ENCODE measurements around the gene CCL20.

DNA sequence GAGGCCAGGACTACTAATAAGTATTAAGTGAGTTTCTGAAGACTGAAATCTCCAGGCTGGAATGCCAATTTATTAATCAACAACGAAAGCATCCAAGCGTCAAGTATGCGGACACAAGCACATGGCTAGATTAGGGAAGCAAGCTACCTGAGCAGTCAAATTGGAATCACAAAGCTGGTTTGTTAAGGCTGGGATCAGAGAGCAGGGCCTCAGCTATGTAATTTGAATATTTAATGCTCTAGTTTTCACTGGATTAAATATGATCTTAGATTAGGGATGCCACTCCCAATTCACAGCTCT is 5.7 kb downstream of the CCL20 start:
- TF ChIP-seq, protein P1, sequence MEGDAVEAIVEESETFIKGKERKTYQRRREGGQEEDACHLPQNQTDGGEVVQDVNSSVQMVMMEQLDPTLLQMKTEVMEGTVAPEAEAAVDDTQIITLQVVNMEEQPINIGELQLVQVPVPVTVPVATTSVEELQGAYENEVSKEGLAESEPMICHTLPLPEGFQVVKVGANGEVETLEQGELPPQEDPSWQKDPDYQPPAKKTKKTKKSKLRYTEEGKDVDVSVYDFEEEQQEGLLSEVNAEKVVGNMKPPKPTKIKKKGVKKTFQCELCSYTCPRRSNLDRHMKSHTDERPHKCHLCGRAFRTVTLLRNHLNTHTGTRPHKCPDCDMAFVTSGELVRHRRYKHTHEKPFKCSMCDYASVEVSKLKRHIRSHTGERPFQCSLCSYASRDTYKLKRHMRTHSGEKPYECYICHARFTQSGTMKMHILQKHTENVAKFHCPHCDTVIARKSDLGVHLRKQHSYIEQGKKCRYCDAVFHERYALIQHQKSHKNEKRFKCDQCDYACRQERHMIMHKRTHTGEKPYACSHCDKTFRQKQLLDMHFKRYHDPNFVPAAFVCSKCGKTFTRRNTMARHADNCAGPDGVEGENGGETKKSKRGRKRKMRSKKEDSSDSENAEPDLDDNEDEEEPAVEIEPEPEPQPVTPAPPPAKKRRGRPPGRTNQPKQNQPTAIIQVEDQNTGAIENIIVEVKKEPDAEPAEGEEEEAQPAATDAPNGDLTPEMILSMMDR (IDR thresholded peaks at IDR 0.05): no peak
- no peak for TF ChIP-seq POLR2A (IDR thresholded peaks at IDR 0.05)
